ENCODE data around the gene PKP4.

GRCh38 chr2:158599609-158600008 is 142.9 kb downstream of the PKP4 start:
- TF ChIP-seq CTCF (IDR thresholded peaks at IDR 0.05; ENCODE audit: low read depth, low read length) (no peak), POLR2A (IDR thresholded peaks at IDR 0.05; ENCODE audit: extremely low read depth, insufficient read length) (no peak), MYC (IDR thresholded peaks at IDR 0.05; ENCODE audit: low read depth, low read length) (no peak)
